HL-60/S4 treated with phorbol 12-myristate 13-acetate at 8.2 ng/mL for 4 days and 3 days (cell line): ENCODE measurements around the gene PTPRU.

Experiments used
- in situ Hi-C: fragments of 300-500 bp; cut with MboI; formaldehyde crosslinking; loops from 2 replicates; pipeline ENCODE4 v1.15.0; 2022; ENCODE audit warnings: low sequenced_read_pairs

PTPRU gene

GRCh38 chr1:29327223-29327935, 91.1 kb downstream of the PTPRU start:
- in situ Hi-C loops: no loop called here

- in situ Hi-C loops: no loop called here
These were observed 92.9 kb downstream of the PTPRU start for GRCh38 chr1:29329022-29329775.

- in situ Hi-C loops: no loop called here
These were observed 93.8 kb downstream of the PTPRU start for GRCh38 chr1:29330089-29330488.

GRCh38 chr1:29330856-29331255, 94.5 kb downstream of the PTPRU start:
- in situ Hi-C loops: no loop called here

GRCh38 chr1:29331309-29331708, 95.0 kb downstream of the PTPRU start:
- in situ Hi-C loops: no loop called here

- in situ Hi-C loops: no loop called here
These were observed 95.4 kb downstream of the PTPRU start for GRCh38 chr1:29331729-29332128.

GRCh38 chr1:29332204-29332603, 95.9 kb downstream of the PTPRU start:
- in situ Hi-C loops: no loop called here

- in situ Hi-C loops: no loop called here
These were observed 96.7 kb downstream of the PTPRU start for GRCh38 chr1:29333008-29333407.

- in situ Hi-C loops: no loop called here
These were observed 99.3 kb downstream of the PTPRU start for GRCh38 chr1:29335573-29335972.

- in situ Hi-C loops: no loop called here
These were observed 102.7 kb downstream of the PTPRU start for GRCh38 chr1:29338908-29339575.

GRCh38 chr1:29341936-29342335, 105.6 kb downstream of the PTPRU start:
- in situ Hi-C loops: no loop called here

- in situ Hi-C loops: no loop called here
These were observed 106.0 kb downstream of the PTPRU start for GRCh38 chr1:29342351-29342750.

- in situ Hi-C loops: no loop called here
These were observed 106.7 kb downstream of the PTPRU start for GRCh38 chr1:29342983-29343382.

- in situ Hi-C loops: no loop called here
These were observed 107.2 kb downstream of the PTPRU start for GRCh38 chr1:29343476-29343875.

- in situ Hi-C loops: no loop called here
These were observed 107.6 kb downstream of the PTPRU start for GRCh38 chr1:29343908-29344307.

GRCh38 chr1:29344336-29344735, 108.0 kb downstream of the PTPRU start:
- in situ Hi-C loops: no loop called here

- in situ Hi-C loops: no loop called here
These were observed 110.3 kb downstream of the PTPRU start for GRCh38 chr1:29346576-29346975.

- in situ Hi-C loops: no loop called here
These were observed 113.7 kb downstream of the PTPRU start for GRCh38 chr1:29349871-29350491.

- in situ Hi-C loops: no loop called here
These were observed 116.5 kb downstream of the PTPRU start for GRCh38 chr1:29352719-29353420.

- in situ Hi-C loops: no loop called here
These were observed 118.3 kb downstream of the PTPRU start for GRCh38 chr1:29354511-29355098.
